ENCODE measurements around the gene PRRC2C. TPM values are rescaled to one million over a fixed set of nuclear protein-coding genes. Genes with fewer than 3 reads are reported as not detected.

The PRRC2C gene
- total RNA-seq, 1 experiment from 2014 or later: 19.5 TPM

GRCh38 chr1:171640225-171640624, 154.9 kb downstream of the PRRC2C start:
- Histone ChIP-seq H3K27me3 (no peaks in the 10 kb centered on the region), H3K9me3 (no peaks in the 10 kb centered on the region), H3K4me3 (no peak overlapping the region), H3K36me3 (no peaks in the 10 kb centered on the region)
- no peak for DNase-seq

- Histone ChIP-seq H3K4me3 (no peak overlapping the region), H3K36me3 (no peaks in the 10 kb centered on the region), H3K9me3 (no peaks in the 10 kb centered on the region), H3K27me3 (no peaks in the 10 kb centered on the region)
- DNase-seq: no peak
These were observed 155.9 kb downstream of the PRRC2C start for GRCh38 chr1:171641076-171641864.

- Histone ChIP-seq H3K36me3 (no peaks in the 10 kb centered on the region), H3K9me3 (no peaks in the 10 kb centered on the region), H3K4me3 (no peak overlapping the region), H3K27me3 (no peaks in the 10 kb centered on the region)
- DNase-seq: no peak
These were observed 156.9 kb downstream of the PRRC2C start for GRCh38 chr1:171642197-171642596.

Other genes with a start within 250 kb of the PRRC2C start
- not detected in 2 replicates for gene FMO1, start 237.0 kb upstream of the PRRC2C start, total RNA-seq (2014; rRNA removed; shearing (Covaris generic); ENCODE audit: low replicate concordance)
- 1.5 TPM in 1 of 2 replicates, not detected in the other for gene FMO4, start 171.3 kb upstream of the PRRC2C start, total RNA-seq (2014; rRNA removed; shearing (Covaris generic); ENCODE audit: low replicate concordance)
- not detected in 2 replicates for gene MYOCOS, start 136.7 kb downstream of the PRRC2C start, total RNA-seq (2014; rRNA removed; shearing (Covaris generic); ENCODE audit: low replicate concordance)
- gene MYOC, start 167.2 kb downstream of the PRRC2C start, total RNA-seq (2014; rRNA removed; shearing (Covaris generic); ENCODE audit: low replicate concordance): 1.3 TPM in 1 of 2 replicates, not detected in the other

Data from MG63 (cell line).